ENCODE results near the gene KCNQ1. TPM values are rescaled to one million over a fixed set of nuclear protein-coding genes. Genes with fewer than 3 reads are reported as not detected.

The KCNQ1 gene
- total and polyA plus RNA-seq, 4 donors, result 15.4 to 41.7 (median 26.2) TPM

DNA sequence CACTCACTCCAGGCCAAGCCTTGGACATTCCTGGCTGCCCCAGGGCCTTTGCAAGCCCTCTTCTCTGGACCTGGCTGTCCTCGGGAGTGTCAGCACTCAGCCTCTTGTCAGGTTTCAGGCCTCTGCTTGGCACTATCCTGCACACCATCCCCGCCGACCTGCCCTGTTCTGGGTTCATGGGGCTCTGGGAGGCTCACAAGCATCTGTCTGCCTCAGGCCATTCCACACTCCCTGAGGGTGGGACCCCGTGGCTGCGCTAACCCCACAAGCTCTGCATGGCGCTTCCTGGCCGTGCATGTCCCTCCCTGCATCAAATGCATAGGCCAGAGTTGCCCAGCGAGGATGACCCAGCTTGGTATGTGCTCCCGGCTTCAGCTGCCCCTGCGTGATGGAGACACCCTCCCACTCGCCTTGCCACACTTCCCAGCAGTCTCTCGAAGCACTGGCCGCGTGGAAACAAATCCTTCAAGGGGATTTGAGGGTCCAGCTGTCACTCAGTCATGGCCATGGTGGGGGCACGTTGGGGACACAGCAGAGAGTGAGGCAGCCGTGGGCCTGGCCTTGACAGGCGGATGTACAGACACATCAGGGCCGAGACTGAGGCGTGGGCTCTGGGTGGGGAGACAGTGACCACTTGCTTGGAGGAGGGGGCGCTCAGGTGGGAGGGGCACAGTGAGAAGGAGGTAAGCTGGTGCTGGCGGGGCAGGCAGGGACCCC, 87.3 kb downstream of the KCNQ1 start:
- H3K27ac ChIP-seq (ENCODE audit: low read depth in 1 of 2, low read length in 1 of 2), result no peak overlapping the region
- H3K36me3 ChIP-seq (ENCODE audit: control insufficient read depth in 4 of 4, insufficient read depth in 4 of 4, low read length in 4 of 4), result peaks cover 0 to 2% (median 0%) of the 10 kb centered on the region in 4 donors
- H3K9ac ChIP-seq (ENCODE audit: insufficient read depth in 1 of 2, low read length in 2 of 2), result no peak overlapping the region
- no peaks in the 10 kb centered on the region for H3K9me3 ChIP-seq (ENCODE audit: control insufficient read depth in 4 of 4, insufficient read depth in 3 of 4, low read length in 3 of 4)
- 79 to 86% methylated on average over 21 of the region's 21 CpGs for WGBS, 2 donors
- TF ChIP-seq, protein P1, sequence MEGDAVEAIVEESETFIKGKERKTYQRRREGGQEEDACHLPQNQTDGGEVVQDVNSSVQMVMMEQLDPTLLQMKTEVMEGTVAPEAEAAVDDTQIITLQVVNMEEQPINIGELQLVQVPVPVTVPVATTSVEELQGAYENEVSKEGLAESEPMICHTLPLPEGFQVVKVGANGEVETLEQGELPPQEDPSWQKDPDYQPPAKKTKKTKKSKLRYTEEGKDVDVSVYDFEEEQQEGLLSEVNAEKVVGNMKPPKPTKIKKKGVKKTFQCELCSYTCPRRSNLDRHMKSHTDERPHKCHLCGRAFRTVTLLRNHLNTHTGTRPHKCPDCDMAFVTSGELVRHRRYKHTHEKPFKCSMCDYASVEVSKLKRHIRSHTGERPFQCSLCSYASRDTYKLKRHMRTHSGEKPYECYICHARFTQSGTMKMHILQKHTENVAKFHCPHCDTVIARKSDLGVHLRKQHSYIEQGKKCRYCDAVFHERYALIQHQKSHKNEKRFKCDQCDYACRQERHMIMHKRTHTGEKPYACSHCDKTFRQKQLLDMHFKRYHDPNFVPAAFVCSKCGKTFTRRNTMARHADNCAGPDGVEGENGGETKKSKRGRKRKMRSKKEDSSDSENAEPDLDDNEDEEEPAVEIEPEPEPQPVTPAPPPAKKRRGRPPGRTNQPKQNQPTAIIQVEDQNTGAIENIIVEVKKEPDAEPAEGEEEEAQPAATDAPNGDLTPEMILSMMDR (IDR thresholded peaks at IDR 0.05; ENCODE audit: control extremely low read depth, extremely low read depth), result no peak
- DNase-seq, result no peak
- H3K4me3 ChIP-seq, result no peak overlapping the region
- H3K27me3 ChIP-seq (ENCODE audit: control insufficient read depth in 3 of 3, insufficient read depth in 3 of 3, low read length in 2 of 3), result no peaks in the 10 kb centered on the region
- ATAC-seq (ENCODE audit: insufficient read depth, low FRiP score), result no peak
- H3K4me1 ChIP-seq (ENCODE audit: control insufficient read depth in 5 of 5, insufficient read depth in 5 of 5, low read length in 5 of 5), result peaks cover 0 to 14% (median 6%) of the 10 kb centered on the region in 5 donors

DNA sequence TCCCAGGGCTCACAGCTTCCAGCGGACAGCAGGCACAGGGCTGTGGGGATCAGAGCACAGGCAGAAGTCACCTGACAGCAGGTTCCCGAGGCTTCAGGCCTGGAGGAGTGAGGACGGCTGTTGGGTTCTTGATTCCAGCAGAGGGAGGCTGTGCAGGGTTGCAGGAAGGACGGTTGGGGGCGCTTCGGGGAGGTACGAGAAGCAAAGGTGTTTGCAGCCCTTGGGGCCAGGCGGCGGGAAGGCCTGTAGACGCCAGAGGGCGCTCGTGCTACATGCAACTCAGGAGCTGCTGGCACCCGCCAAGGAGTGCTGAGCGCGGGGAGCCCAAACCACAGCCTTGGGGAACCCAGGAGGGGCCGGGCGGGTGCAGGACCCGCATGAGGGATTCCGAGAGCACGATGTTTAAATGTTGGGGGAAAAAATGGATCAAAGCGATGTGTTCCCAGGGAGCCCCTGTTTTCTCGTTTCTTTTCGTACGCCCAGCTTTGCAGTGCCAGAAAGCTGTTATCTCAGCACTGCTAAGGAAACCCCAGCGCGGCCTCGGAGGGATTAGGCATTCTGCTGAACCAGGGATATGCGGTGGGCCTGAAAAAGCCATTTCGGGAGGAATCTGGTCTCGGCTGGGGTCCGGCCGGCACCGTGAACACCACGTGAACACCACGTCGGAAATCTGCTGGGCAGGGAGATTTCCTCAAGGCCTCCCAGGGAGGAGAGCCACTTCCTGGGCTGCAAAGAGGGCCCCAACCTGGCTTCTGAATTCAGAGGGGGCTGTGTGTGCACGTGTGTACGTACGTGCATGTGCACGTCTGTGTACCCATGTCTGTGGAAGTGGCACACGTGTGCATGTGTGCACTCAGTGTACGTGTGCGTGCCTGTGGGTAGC, 88.1 kb downstream of the KCNQ1 start:
- DNase-seq, result peak; percentile 93 to 94 (median 94)
- TF ChIP-seq, protein P1 (IDR thresholded peaks at IDR 0.05; ENCODE audit: control extremely low read depth, extremely low read depth), result peak; percentile 99
- H3K4me3 ChIP-seq, result no peak overlapping the region
- no peaks in the 10 kb centered on the region for H3K9me3 ChIP-seq (ENCODE audit: control insufficient read depth in 4 of 4, insufficient read depth in 3 of 4, low read length in 3 of 4)
- WGBS, 2 donors, result 12 to 16% methylated on average over 43 of the region's 43 CpGs
- no peaks in the 10 kb centered on the region for H3K27me3 ChIP-seq (ENCODE audit: control insufficient read depth in 3 of 3, insufficient read depth in 3 of 3, low read length in 2 of 3)
- H3K27ac ChIP-seq (ENCODE audit: low read depth in 1 of 2, low read length in 1 of 2), result peak overlapping the region in 1 of 2 donors; percentile 67
- H3K9ac ChIP-seq (ENCODE audit: insufficient read depth in 1 of 2, low read length in 2 of 2), result peak overlapping the region in 1 of 2 donors; percentile 17
- H3K36me3 ChIP-seq (ENCODE audit: control insufficient read depth in 4 of 4, insufficient read depth in 4 of 4, low read length in 4 of 4), result peaks cover 0 to 2% (median 0%) of the 10 kb centered on the region in 4 donors
- H3K4me1 ChIP-seq (ENCODE audit: control insufficient read depth in 5 of 5, insufficient read depth in 5 of 5, low read length in 5 of 5), result peaks cover 0 to 14% (median 6%) of the 10 kb centered on the region in 5 donors
- peak; percentile 86 for ATAC-seq (ENCODE audit: insufficient read depth, low FRiP score)

DNA sequence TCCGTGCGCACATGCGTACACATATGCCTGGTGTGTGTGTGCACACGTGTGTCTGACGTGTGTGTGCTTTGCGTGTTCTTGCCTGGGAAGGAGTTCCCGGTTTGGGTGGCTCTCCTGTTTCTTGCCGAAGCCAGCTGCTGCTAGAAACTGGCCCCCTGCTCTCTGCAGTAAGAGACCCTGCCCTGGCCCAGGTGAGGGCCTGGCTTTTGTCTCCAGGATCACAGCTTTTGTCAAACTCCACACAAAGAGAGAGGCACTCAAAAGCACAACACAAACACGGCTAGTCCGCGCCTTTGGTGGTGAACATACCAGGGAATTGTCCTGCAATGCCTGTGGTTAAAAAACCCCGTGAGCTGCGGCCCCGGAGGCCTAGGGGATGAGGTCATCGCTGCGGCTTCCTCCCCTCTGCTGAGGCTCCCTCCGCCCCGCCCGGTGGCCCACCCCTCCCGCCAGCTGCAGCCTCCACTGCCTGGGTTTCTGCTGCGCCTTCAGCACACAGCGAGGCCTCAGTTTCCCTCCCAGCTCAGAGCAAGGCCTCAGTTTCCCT, 88.9 kb downstream of the KCNQ1 start:
- ATAC-seq (ENCODE audit: insufficient read depth, low FRiP score) (no peak), DNase-seq (peak; percentile 79 to 87 (median 86))
- Histone ChIP-seq H3K36me3 (ENCODE audit: control insufficient read depth in 4 of 4, insufficient read depth in 4 of 4, low read length in 4 of 4) (peaks cover 0 to 2% (median 0%) of the 10 kb centered on the region in 4 donors), H3K27ac (ENCODE audit: low read depth in 1 of 2, low read length in 1 of 2) (peak overlapping the region in 1 of 2 donors; percentile 67), H3K4me1 (ENCODE audit: control insufficient read depth in 5 of 5, insufficient read depth in 5 of 5, low read length in 5 of 5) (peaks cover 0 to 16% (median 6%) of the 10 kb centered on the region in 5 donors), H3K4me3 (no peak overlapping the region), H3K9me3 (ENCODE audit: control insufficient read depth in 4 of 4, insufficient read depth in 3 of 4, low read length in 3 of 4) (no peaks in the 10 kb centered on the region), H3K9ac (ENCODE audit: insufficient read depth in 1 of 2, low read length in 2 of 2) (peak overlapping the region in 1 of 2 donors; percentile 17), H3K27me3 (ENCODE audit: control insufficient read depth in 3 of 3, insufficient read depth in 3 of 3, low read length in 2 of 3) (no peaks in the 10 kb centered on the region)
- TF ChIP-seq, protein P1 (IDR thresholded peaks at IDR 0.05; ENCODE audit: control extremely low read depth, extremely low read depth), result no peak
- 23 to 41% methylated on average over 22 of the region's 22 CpGs for WGBS, 2 donors
